Measurements from ENCODE around the gene UGT1A8.

UGT1A8 gene

DNA sequence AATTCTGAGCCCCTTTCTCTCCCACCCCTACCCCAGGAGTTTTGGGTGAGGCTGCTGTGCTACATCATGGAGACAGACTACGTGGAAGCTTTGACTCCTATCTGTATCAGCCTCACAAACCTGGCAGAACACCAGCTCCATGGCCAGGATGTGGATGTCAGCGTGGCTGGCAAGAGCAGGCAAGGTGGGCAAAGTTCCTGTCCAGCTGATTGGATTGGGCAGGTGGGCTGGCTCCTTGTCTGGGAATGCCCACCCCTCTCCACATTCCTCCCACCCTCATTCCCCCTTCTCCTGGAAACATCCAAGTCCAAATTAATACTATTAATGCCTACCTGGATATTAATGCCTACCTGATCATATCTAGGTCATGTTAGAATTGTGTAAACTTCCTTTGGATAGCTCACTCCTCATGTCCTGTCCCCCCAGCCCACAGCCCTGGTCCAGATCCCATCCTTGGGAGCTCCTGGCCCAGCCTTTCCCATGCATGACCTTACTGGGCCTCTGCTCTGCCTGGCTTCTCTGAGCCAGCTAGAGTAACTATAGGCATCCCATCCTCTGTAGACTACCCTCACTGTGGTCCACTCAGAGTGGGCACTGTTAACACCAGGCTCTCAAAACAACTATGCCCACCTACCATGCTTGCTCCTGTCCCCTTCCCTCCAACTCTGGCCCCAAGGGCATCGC is 184.8 kb downstream of the UGT1A8 start:
- Histone ChIP-seq H3K4me3 (ENCODE audit: insufficient read length, low read depth) (no peak overlapping the region), H3K4me1 (ENCODE audit: insufficient read depth, insufficient read length) (peaks cover 3% of the 10 kb centered on the region), H3K27me3 (ENCODE audit: insufficient read depth, insufficient read length) (peaks cover 4% of the 10 kb centered on the region), H3K36me3 (ENCODE audit: insufficient read depth, insufficient read length, low read length) (no peaks in the 10 kb centered on the region), H3K9ac (ENCODE audit: insufficient read length, low read depth) (no peak overlapping the region), H3K9me3 (ENCODE audit: insufficient read depth, low read length) (no peaks in the 10 kb centered on the region; the same call in 1 of the 2 replicates)
- DNase-seq (ENCODE audit: low read depth, low spot score), result no peak
- no peak for TF ChIP-seq SUZ12 (IDR thresholded peaks at IDR 0.05; ENCODE audit: extremely low read depth, insufficient read depth, insufficient read length)

DNA sequence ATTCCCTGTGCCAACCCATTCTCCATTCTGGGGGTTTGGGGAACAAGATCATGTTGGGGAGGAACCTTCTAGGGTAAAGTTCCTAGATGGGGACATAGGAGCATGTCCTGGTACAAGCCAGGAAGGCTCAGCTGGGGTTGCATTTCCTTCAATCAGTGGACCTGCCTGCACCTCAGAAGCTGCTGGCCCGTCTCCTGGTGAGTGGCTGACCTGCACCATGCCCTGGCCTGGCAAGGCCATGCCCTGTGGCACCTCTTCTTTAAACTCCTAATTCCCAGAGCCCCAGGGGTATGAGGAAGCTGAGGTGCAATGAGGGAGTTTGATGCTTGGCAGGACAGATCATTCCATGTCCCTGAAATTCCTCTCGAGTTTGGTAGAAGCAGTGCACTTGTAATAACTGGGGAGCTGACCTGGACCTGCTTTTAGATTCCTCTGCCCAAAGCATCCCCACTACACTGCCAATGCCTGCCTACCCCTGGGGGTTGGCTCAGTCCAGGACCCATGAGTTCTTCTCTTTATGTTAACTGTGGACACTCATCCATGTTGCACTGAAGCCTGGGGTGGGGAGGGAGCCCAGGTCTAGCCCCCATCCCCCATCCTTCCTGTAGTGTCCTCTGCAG is 186.0 kb downstream of the UGT1A8 start:
- TF ChIP-seq ZNF274 (IDR thresholded peaks at IDR 0.05; ENCODE audit: low read depth, low read length) (no peak), YY1 (IDR thresholded peaks at IDR 0.05; ENCODE audit: insufficient read depth, insufficient read length) (no peak), SUZ12 (IDR thresholded peaks at IDR 0.05; ENCODE audit: extremely low read depth, insufficient read depth, insufficient read length) (no peak)
- Histone ChIP-seq H3K4me1 (ENCODE audit: insufficient read depth, insufficient read length) (peaks cover 3% of the 10 kb centered on the region), H3K36me3 (ENCODE audit: insufficient read depth, insufficient read length, low read length) (no peaks in the 10 kb centered on the region), H3K4me3 (ENCODE audit: insufficient read length, low read depth) (no peak overlapping the region), H3K9ac (ENCODE audit: insufficient read length, low read depth) (no peak overlapping the region), H3K27me3 (ENCODE audit: insufficient read depth, insufficient read length) (peaks cover 4% of the 10 kb centered on the region), H3K9me3 (ENCODE audit: insufficient read depth, low read length) (no peaks in the 10 kb centered on the region; the same call in 1 of the 2 replicates)
- DNase-seq (ENCODE audit: low read depth, low spot score), result no peak

DNA sequence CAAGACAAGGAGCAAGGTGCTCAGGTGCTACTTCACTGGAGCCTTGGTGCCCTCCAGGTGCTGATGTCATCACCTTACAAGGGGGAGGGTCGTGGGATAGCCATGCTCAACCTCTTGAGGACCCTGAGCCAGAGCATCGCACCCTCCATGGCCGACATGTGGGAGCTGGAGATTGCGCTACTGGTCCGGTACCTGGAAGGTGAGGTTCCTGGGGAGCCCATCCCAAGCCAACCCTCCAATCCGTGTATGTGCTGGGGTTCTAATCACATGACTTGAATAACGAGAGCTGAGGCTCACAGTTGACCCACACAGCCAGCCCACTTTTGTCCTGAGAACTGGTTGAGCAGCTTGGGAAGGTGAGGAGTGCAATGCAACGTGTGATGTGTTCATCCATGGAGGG is 186.6 kb downstream of the UGT1A8 start:
- TF ChIP-seq YY1 (IDR thresholded peaks at IDR 0.05; ENCODE audit: insufficient read depth, insufficient read length), result no peak
- TF ChIP-seq ZNF274 (IDR thresholded peaks at IDR 0.05; ENCODE audit: low read depth, low read length), result no peak
- TF ChIP-seq SUZ12 (IDR thresholded peaks at IDR 0.05; ENCODE audit: extremely low read depth, insufficient read depth, insufficient read length), result no peak
- Histone ChIP-seq H3K36me3 (ENCODE audit: insufficient read depth, insufficient read length, low read length) (no peaks in the 10 kb centered on the region), H3K27me3 (ENCODE audit: insufficient read depth, insufficient read length) (peaks cover 4% of the 10 kb centered on the region), H3K9me3 (ENCODE audit: insufficient read depth, low read length) (no peaks in the 10 kb centered on the region; the same call in 1 of the 2 replicates), H3K4me3 (ENCODE audit: insufficient read length, low read depth) (no peak overlapping the region), H3K9ac (ENCODE audit: insufficient read length, low read depth) (no peak overlapping the region), H3K4me1 (ENCODE audit: insufficient read depth, insufficient read length) (peaks cover 3% of the 10 kb centered on the region)
- no peak for DNase-seq (ENCODE audit: low read depth, low spot score)

DNA sequence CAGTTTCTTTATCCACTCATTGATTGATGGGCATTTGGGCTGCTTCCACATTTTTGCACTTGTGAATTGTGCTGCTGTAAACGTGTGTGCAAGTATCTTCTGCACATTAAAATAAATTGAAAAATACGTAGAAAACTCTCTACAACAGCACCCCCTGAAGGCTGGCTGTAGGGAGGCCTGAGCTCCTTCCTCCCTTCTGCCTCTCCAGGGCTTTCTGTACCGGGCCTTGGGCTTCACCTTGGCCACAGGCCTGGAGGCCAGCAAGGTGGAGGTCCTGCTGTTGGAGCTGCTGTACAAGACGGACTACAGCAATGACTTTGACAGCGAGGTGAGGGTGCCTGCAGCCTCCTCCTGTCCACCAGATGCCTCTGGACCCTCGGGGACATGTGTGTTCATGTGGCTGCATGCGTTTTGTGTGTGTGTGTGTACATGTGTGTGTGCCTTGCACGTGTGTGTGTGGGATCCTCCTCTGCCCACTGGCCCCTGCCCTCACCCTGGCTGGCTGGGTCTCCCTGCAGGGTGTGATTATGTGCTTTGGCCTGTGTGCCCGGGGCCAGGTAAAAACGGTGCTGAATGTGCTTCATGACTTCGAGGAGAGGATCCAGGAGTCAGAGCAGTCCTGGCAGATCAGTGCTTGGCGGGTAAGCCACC is 189.9 kb downstream of the UGT1A8 start:
- peaks cover 4% of the 10 kb centered on the region for H3K27me3 ChIP-seq (ENCODE audit: insufficient read depth, insufficient read length)
- no peak overlapping the region for H3K4me3 ChIP-seq (ENCODE audit: insufficient read length, low read depth)
- H3K9me3 ChIP-seq (ENCODE audit: insufficient read depth, low read length), result no peaks in the 10 kb centered on the region; the same call in 1 of the 2 replicates
- no peaks in the 10 kb centered on the region for H3K4me1 ChIP-seq (ENCODE audit: insufficient read depth, insufficient read length)
- no peak for DNase-seq (ENCODE audit: low read depth, low spot score)
- H3K9ac ChIP-seq (ENCODE audit: insufficient read length, low read depth), result no peak overlapping the region
- no peaks in the 10 kb centered on the region for H3K36me3 ChIP-seq (ENCODE audit: insufficient read depth, insufficient read length, low read length)
- TF ChIP-seq YY1 (IDR thresholded peaks at IDR 0.05; ENCODE audit: insufficient read depth, insufficient read length), result no peak
- TF ChIP-seq ZNF274 (IDR thresholded peaks at IDR 0.05; ENCODE audit: low read depth, low read length), result no peak
- no peak for TF ChIP-seq SUZ12 (IDR thresholded peaks at IDR 0.05; ENCODE audit: extremely low read depth, insufficient read depth, insufficient read length)

DNA sequence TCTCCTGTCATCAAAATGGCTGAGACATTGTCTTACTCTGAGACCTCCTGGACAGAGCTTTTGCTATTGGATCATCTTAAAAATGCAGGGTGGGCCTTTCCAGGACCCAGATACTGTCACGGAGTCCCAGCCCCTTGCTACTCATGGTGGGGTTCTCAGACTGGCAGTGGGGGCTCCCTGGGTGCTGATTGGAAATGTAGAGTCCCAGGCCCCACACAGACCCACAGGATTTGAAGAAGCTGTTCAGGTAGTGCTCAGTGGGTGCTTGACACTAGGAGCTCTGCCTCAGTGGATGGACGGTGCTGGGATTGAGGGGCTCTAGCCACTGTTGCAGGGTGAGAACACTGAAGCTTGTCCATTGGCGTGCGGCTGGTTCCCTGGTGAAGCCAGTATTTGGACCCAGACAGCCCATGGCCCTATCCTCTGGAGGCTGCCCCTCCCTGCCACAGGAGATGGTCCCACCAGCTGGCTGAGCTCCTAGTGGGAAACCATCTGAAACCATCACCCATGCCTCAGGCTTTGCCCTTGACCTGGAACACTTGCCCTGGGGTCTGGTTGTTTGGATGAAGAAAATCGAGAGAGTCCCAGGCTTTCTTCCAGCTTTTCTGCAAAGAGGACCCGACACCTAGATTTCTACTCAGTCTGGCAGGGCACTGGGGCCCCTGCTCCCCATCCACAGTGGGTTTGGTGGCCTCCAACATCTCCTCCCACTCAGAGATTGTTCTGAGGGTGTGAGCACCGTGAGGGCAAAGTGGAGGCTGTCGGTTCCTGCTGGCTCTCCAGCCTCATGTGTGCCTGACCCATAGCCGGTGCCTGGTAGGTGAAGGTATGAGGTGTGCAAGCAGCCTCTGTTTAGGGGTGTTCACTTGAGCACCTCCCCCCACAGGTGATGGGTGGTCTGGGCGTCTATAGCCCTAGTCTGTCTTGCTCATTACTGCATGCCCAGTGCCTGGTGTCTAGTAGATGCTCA is 190.8 kb downstream of the UGT1A8 start:
- no peak for DNase-seq (ENCODE audit: low read depth, low spot score)
- TF ChIP-seq SUZ12 (IDR thresholded peaks at IDR 0.05; ENCODE audit: extremely low read depth, insufficient read depth, insufficient read length) (no peak), YY1 (IDR thresholded peaks at IDR 0.05; ENCODE audit: insufficient read depth, insufficient read length) (no peak), ZNF274 (IDR thresholded peaks at IDR 0.05; ENCODE audit: low read depth, low read length) (no peak)
- H3K4me1 ChIP-seq (ENCODE audit: insufficient read depth, insufficient read length), result no peaks in the 10 kb centered on the region
- H3K9me3 ChIP-seq (ENCODE audit: insufficient read depth, low read length), result no peaks in the 10 kb centered on the region; the same call in 1 of the 2 replicates
- H3K36me3 ChIP-seq (ENCODE audit: insufficient read depth, insufficient read length, low read length), result no peaks in the 10 kb centered on the region
- peaks cover 4% of the 10 kb centered on the region for H3K27me3 ChIP-seq (ENCODE audit: insufficient read depth, insufficient read length)
- H3K9ac ChIP-seq (ENCODE audit: insufficient read length, low read depth), result no peak overlapping the region
- no peak overlapping the region for H3K4me3 ChIP-seq (ENCODE audit: insufficient read length, low read depth)

DNA sequence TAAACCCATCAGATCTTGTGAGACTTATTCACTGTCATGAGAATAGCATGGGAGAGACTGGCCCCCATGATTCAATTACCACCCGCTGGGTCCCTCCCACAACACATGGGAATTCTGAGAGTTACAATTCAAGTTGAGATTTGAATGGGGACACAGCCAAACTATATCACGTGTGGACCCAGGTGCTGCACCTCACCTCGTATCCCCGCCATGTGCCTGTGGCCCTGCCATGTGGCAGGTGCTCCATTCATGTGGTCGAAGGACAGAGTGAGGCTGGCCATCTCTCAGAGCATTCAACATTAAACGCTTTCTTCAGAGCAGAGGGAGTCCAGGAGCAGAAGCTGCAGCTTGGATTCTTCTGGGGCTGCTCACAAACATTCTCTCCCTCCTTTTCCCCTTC is 193.0 kb downstream of the UGT1A8 start:
- no peak overlapping the region for H3K9ac ChIP-seq (ENCODE audit: insufficient read length, low read depth)
- no peaks in the 10 kb centered on the region for H3K27me3 ChIP-seq (ENCODE audit: insufficient read depth, insufficient read length)
- H3K9me3 ChIP-seq (ENCODE audit: insufficient read depth, low read length), result no peaks in the 10 kb centered on the region; the same call in 1 of the 2 replicates
- DNase-seq (ENCODE audit: low read depth, low spot score), result no peak
- no peaks in the 10 kb centered on the region for H3K36me3 ChIP-seq (ENCODE audit: insufficient read depth, insufficient read length, low read length)
- H3K4me3 ChIP-seq (ENCODE audit: insufficient read length, low read depth), result no peak overlapping the region
- TF ChIP-seq YY1 (IDR thresholded peaks at IDR 0.05; ENCODE audit: insufficient read depth, insufficient read length) (no peak), ZNF274 (IDR thresholded peaks at IDR 0.05; ENCODE audit: low read depth, low read length) (no peak), SUZ12 (IDR thresholded peaks at IDR 0.05; ENCODE audit: extremely low read depth, insufficient read depth, insufficient read length) (no peak)
- H3K4me1 ChIP-seq (ENCODE audit: insufficient read depth, insufficient read length), result no peaks in the 10 kb centered on the region

Measured in NT2/D1 (cell line).